Dermis microvascular lymphatic vessel endothelial cell (primary cell): ENCODE results near the gene TTC28. TPM values are rescaled to one million over a fixed set of nuclear protein-coding genes. Genes with fewer than 3 reads are reported as not detected.
A peak's percentile ranks its signal among the peaks of the same experiment; 100 is the strongest.
"Not testable (repeated sequence)": the region's sequence is repeated elsewhere in the genome, so short reads cannot be mapped to it uniquely, and the experiment has no call there.

ENCODE experiments used
- DNase-seq, 2 donors: peaks; one replicate each; pipeline versions ENCODE4 v3.0.0 to v3.0.0-alpha.2; 2010; ENCODE audit warnings: low read depth in 2 of 2
- total RNA-seq: library from RNA; depleted of rRNA; stranded (reverse); fragments of >200 nt; gene quantifications from 2 replicates; pipeline ENCODE4 v1.2.1, GENCODE V29; 2014

Gene TTC28
- total RNA-seq, result 11.7 and 17.2 TPM in 2 replicates

GRCh38 chr22:28679611-28680287 is at the start of gene TTC28:
Gene TTC28 (minus strand): TSS chr22:28679840. CDS start chr22:28679723, 117 bp downstream.
- peak; percentile 61 to 90 for DNase-seq

GRCh38 chr22:28728621-28729313 is 49.1 kb upstream of the TTC28 start:
- no peak for DNase-seq

- DNase-seq, result no peak
Measured at GRCh38 chr22:28728002-28728401, 48.4 kb upstream of the TTC28 start.

- no peak for DNase-seq
Measured at GRCh38 chr22:28718044-28718443, 38.4 kb upstream of the TTC28 start.

GRCh38 chr22:28716686-28717085 is 37.0 kb upstream of the TTC28 start:
- DNase-seq, result no peak

DNA sequence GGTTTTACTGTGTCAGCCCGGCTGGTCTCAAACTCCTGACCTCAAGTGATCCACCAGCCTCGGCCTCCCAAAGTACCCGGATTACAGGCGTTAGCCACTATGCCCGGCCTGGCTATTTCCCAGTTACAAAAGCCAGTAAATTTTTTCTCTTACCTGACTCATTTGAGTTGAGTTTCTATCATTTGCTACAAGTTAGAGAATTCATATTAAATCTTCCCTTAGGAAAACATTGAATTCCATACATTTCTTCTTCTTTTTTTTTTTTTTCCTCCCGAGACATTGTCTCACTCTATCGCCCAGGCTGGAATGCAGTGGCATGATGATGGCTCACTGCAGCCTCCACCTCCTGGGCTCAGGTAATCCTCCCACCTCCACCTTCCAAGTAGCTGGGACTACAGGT is 36.0 kb upstream of the TTC28 start:
- no peak for DNase-seq

DNA sequence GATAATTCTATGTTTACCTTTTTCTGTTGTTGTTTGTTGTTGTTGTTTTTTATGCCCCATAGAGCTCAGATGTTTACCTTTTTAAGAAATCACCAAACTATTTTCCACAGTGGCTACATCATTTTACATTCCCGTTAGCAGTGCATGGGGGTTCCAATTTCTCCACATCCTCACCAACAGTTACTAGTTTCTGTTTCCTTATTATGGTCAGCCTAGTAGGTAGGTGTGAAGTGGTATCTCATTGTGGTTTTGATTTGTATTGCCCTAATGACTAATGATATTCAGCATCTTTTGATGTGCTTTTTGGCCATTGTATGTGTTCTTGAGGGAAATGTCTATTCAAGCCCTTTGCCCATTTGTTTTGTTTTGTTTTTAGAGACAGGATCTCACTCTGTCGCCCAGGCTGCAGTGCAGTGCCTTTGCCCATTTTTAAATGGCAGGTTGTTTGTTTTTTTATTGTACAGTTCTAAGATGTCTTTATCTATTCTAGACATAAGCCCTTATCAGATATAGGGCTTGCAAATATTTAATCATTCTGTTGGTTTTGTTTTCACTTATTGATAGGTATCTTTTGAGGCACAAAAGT is 34.5 kb upstream of the TTC28 start:
- DNase-seq, result peak in 1 of 2 donors; percentile 35

DNA sequence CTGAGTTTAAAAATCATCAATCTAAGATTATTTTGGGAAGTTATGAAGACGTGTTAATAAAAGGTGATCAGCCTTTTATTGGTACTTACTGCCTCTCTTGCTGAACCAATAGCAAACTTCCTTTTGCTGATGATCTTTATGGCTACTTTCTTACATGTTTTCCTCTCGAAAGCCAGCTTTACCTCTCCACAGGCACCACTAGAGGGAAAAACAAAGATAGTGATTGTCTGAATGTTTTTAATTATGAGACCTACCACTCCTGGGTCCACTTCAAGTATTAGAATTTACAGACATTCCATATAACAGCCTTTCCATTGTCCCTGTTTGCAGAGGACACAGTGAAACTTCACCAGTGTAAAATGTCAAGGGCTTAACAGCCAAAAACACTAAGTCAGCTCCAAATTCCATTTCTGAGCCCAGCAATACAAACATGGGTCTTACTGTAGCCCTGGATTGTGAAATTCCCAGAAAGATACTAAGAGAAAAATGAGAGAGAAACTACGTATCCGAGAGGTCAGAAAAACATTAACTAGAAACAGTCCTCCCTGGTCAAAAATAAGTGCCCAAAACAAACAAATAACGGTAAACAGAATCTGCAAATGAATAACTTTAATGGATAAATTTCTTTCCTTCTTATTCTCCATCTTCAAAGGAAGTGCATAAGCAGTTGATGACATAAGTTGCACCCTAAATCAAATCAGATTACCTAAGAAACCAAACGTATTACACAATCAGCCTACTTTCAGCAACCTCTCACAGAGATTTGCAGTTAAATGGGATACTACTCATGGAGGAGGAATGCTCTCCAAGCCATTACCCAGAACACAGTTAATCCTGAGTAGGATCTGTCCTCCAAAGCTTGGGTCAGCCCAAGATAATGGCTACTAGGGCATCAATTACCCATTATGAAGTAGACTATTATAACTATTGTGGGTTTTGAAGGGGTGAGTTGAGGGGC is 32.5 kb upstream of the TTC28 start:
- no peak for DNase-seq

DNA sequence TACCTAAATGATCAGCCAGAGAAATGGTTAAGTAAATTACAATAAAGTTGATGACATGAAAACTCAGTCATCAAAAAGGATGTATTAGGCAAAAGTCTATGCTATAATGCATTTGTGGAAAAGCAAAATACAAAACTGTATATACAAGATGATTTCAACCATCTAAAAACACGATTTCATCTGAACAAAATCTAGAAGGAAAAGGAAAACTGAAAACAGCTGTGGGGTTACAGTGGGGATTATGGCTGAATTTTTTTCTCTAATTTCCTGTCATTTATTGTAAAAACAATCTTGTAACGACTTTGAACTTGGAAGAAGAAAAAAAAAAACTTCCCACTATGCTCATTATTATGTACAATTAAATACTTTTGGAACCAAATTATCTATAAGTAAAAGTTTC is 31.7 kb upstream of the TTC28 start:
- DNase-seq, result no peak

DNA sequence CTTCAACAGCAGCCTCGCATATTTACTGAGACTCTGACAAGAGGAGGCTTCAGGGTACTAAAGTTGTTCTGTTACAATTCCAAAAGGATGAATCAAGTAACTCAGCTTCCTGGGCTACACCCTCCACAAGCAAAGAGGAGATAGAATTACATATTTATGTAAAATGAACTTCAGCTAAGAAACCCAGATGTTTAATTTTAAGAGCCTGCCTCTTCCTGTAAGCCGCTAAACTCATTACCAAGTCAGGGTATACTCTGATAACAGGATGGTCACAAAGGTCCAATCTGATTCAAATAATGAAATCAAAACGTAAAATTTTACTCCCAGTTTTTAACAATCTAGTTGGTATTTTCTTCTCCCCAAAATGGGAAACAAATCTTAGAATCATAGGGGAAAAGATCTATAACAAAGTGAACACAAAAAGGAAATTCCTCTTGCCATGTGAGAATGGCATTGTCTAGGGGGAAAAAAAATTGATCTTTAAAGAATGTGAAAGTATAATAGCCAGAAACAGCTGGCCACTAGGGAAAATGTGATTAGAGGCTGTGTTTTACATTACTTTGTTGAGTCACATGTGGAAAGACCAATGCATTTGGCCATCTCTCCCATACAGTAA is 31.0 kb upstream of the TTC28 start:
- DNase-seq, result peak; percentile 59 to 80

DNA sequence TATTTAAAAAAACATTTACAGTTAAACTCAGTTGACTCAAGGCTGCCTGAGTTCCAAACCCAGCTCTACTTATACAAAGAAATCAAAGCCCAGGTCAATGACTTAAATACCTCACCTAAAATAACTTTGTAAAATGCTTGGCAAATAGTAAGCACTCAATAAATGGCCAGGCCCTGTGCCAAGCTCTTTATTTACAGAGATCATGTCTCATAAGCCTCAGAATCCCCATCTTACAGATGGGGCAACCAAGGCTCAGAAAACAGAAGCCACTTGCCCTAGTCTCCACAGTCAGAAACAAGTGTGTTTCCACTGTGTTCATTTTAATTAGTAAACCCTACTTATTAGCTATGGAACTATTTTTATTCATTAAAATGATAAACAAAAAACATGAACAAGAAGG is 30.5 kb upstream of the TTC28 start:
- peak in 1 of 2 donors; percentile 47 for DNase-seq

DNA sequence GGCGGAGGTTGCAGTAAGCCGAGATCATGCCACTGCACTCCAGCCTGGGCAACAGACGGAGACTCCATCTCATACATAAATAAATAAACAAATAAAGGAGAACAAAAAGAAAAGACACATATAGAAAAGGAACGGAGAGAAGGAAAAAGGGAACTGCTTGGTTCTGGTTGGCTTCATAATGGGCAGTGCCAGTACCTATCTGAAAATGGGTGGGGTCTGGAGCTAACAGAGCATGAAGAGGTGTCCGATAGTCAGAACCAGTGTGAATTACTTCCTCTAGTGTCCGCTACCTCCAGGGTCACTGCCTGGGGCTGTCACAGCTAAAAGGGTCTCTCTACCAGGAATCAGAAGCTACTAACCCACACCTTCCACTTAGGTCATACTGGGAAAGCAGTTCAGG is 27.2 kb upstream of the TTC28 start:
- no peak for DNase-seq

- DNase-seq, result no peak
Measured at GRCh38 chr22:28703436-28703835, 23.8 kb upstream of the TTC28 start.

- DNase-seq, result no peak
Measured at GRCh38 chr22:28702891-28703290, 23.3 kb upstream of the TTC28 start.

DNA sequence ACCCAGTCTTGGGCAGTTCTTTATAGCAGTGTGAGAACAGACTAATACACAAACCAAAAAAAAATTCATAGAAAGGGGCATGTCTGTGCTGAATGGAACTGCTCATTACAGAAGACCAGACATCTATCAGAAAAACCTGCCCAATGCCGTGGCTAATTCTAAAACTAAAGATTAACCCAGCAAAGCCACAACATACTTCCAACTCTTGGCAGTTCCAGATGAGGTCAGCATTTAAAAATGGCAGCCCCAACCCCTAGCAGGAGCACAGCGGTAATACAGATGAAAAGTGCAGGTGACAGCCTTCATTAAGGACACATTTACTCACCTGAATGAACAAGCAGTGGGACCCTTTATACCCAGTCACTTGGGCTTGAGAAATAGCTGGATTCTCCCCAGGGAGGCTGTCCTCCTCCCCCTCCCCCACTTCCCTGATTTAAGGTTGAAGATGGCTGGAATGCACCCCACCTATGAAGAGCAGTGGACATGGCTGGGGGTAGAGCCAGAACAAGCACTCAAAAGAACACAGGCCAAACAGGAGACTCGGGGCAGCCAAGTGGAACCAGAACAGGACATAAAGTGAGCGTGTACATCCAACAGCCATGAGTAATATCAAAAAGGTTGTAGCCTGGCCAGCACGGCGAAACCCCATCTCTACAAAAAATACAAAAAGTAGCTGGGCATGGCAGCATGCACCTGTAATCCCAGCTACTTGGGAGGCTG is 13.6 kb upstream of the TTC28 start:
- DNase-seq, result not testable (repeated sequence)

- not testable (repeated sequence) for DNase-seq
Measured at GRCh38 chr22:28689796-28690195, 10.2 kb upstream of the TTC28 start.

DNA sequence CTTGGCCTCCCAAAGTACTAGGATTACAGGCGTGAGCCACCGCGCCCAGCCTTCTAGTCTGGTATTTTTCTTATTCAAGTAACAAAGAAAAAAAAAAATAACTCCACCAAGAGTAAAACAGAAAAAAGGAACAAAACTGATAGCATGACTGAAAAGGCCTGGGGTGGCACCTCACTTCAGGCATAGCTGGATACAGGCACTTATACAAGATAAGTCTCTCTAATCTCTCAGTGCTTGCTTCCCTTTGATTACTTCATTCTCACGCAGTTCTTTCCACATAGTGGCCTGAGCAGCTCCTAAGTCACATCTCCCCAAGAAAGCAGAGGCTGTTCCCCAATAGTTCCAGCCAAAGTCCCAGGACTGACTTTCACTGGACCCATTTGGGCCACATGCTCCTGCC is 3.3 kb upstream of the TTC28 start:
- not testable (repeated sequence) for DNase-seq

DNA sequence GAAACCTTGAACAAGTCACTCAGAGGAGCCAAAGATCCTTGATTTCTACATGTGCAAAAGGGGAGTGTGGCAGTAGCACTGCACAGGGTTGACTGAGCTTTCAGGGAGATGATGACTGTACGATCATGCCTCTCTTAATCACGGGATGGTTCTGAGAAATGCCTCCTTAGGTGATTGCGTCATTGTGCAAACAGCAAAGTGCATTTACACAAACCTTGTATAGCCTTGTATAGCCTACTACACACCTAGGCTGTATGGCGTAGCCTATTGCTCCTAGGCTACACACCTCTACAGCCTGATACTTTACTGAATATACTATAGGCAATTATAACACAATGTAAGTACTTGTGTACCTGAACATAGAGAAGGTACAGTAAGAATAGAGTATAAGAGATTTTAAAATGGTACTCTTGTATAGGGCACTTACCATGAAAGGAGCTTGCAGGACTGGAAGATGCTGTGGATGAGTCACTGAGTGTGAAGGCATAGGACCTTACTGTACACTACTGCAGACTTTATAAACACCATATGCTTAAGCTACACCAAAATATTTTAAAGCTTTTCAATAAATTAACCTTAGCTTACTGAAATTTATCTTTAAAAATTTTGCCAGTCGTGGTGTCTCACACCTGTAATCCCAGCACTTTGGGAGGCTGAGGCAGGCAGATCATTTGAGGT is 1.3 kb upstream of the TTC28 start:
- not testable (repeated sequence) for DNase-seq

DNA sequence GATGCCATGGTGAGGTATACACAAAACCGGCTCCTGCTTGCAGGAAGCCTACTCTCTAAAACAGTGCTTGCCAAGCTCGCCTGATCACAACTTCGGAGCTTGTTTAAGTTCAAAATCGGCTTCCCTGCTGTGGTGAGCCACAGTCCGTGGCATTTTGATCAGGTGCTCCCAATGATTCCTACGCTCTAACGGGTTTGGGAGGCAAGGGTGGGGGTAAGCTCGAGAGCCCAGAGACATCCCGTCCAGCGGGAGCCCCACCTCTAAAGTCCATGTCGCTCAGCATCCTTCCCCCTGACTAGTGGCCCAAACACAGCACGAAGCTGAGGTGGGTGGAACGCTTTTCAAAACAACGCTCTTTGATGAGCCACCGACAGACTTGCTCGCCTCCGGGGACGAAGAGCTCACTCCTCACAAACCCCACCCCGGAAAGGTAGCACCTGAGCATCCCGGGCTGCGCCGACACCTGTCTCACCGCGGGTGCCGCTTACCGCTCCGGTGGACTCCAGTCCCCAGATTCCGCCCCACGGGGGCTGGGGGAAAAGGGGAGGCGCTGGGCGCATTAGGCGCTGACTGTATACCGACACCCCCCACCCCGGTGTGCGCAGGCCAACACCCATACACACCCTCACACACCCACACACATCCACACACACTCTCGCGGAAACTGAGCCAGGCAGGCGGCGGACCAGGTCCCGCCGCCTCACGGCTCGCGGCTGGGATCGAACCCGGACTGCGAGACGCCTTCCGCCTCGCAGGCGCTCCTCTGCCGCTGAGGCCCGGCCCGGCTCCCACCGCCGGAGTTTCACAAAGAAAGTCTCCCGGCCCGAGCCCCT is 646 bp downstream of the TTC28 start:
- DNase-seq, result peak in 1 of 2 donors; percentile 39
